Suprapubic skin (tissue), 4 donors: Measurements from ENCODE around the gene PHF21A. TPM values are rescaled to one million over a fixed set of nuclear protein-coding genes. Genes with fewer than 3 reads are reported as not detected.
"Not testable (repeated sequence)": the region's sequence is repeated elsewhere in the genome, so short reads cannot be mapped to it uniquely, and the experiment has no call there.

Experiments
- DNase-seq, 2 donors: peaks; one replicate each; pipeline ENCODE4 v3.0.0-alpha.2; 2019; ENCODE audit warnings: low spot score in 2 of 2
- H3K27ac ChIP-seq: fragments of 200-600 bp; sonication (generic); one replicate; pipeline ENCODE4 v1.5.1; 2019
- H3K27me3 ChIP-seq: fragments of 200-600 bp; sonication (generic); one replicate; pipeline ENCODE4 v1.5.1; 2019
- H3K36me3 ChIP-seq: fragments of 200-600 bp; sonication (generic); one replicate; pipeline ENCODE4 v1.5.1; 2019
- H3K4me1 ChIP-seq: fragments of 200-600 bp; sonication (generic); one replicate; pipeline ENCODE4 v1.5.1; 2019
- H3K4me3 ChIP-seq: fragments of 200-600 bp; sonication (generic); one replicate; pipeline ENCODE4 v1.5.1; 2019; ENCODE audit warnings: mild to moderate bottlenecking
- H3K9me3 ChIP-seq: fragments of 200-600 bp; sonication (generic); one replicate; pipeline ENCODE4 v1.5.1; 2019
- EP300 ChIP-seq: sonication (generic); formaldehyde crosslinking; IDR thresholded peaks from one replicate; pipeline ENCODE4 v1.6.1; 2017; ENCODE audit warnings: antibody characterized with exemption
- POLR2A ChIP-seq, 2 donors: fragments of 450-650 bp; IDR thresholded peaks; one replicate each; pipeline ENCODE4 v1.6.1; 2017; ENCODE audit warnings: antibody characterized with exemption in 2 of 2, mild to moderate bottlenecking in 2 of 2, moderate library complexity in 2 of 2
- POLR2AphosphoS5 ChIP-seq, 3 donors: sonication (generic); formaldehyde crosslinking; IDR thresholded peaks; one replicate each; pipeline ENCODE4 v1.6.1; 2017; ENCODE audit warnings: antibody characterized with exemption in 3 of 3
- WGBS: methylation state at CpG from one replicate; pipeline ENCODE4 v1.1.5; 2018; 5-methylcytosine and 5-hydroxymethylcytosine counted together
- total RNA-seq, 4 donors: library from RNA; depleted of rRNA; stranded (reverse); fragments of >200 nt; gene quantifications; one replicate each; pipeline ENCODE4 v1.1.0, GENCODE V29; 2016
- TF ChIP-seq, protein P1 (sequence below), 2 donors: fragments of 200-600 bp in 1 of 2; fragments of 450-650 bp in 1 of 2; sonication (generic) in 1 of 2; IDR thresholded peaks; one replicate each; pipeline ENCODE4 v1.5.1; 2016 to 2019; ENCODE audit warnings: antibody characterized with exemption in 2 of 2, mild to moderate bottlenecking in 1 of 2, moderate library complexity in 1 of 2

Gene PHF21A
- total RNA-seq, 4 donors from 2014 or later = 15.1 to 89.2 (median 26.6) TPM

DNA sequence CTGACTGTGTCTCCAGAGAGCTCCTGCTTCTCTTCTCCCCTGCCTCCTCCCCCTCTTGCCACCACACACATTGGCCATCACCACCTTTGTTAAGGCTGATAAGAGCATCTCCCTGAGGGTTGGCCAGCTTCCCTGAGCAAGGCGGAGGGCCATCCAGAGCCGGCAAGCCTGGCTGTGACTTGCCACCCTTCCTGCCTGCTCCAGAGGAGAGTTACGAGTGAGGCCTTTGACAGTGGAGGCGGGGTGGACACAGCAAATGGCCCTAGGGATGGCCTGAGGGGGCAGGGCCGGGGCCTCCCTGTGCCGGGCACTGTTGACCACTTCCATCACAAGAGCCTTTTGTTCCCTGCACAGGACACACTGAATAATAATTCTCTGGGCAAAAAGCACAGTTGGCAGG is 219.6 kb downstream of the PHF21A start:
- WGBS = 73% methylated on average over 2 of the region's 6 CpGs
- H3K4me1 ChIP-seq = peaks cover 23% of the 10 kb centered on the region
- peaks cover 2% of the 10 kb centered on the region for H3K27me3 ChIP-seq
- H3K27ac ChIP-seq = no peak overlapping the region
- DNase-seq = no peak
- TF ChIP-seq POLR2A (IDR thresholded peaks at IDR 0.05) = no peak
- no peak for TF ChIP-seq EP300
- TF ChIP-seq, protein P1, sequence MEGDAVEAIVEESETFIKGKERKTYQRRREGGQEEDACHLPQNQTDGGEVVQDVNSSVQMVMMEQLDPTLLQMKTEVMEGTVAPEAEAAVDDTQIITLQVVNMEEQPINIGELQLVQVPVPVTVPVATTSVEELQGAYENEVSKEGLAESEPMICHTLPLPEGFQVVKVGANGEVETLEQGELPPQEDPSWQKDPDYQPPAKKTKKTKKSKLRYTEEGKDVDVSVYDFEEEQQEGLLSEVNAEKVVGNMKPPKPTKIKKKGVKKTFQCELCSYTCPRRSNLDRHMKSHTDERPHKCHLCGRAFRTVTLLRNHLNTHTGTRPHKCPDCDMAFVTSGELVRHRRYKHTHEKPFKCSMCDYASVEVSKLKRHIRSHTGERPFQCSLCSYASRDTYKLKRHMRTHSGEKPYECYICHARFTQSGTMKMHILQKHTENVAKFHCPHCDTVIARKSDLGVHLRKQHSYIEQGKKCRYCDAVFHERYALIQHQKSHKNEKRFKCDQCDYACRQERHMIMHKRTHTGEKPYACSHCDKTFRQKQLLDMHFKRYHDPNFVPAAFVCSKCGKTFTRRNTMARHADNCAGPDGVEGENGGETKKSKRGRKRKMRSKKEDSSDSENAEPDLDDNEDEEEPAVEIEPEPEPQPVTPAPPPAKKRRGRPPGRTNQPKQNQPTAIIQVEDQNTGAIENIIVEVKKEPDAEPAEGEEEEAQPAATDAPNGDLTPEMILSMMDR (IDR thresholded peaks at IDR 0.05) = no peak
- no peak for TF ChIP-seq POLR2AphosphoS5 (IDR thresholded peaks at IDR 0.05)
- H3K4me3 ChIP-seq = no peak overlapping the region
- peaks cover 8% of the 10 kb centered on the region for H3K36me3 ChIP-seq
- H3K9me3 ChIP-seq = no peaks in the 10 kb centered on the region

DNA sequence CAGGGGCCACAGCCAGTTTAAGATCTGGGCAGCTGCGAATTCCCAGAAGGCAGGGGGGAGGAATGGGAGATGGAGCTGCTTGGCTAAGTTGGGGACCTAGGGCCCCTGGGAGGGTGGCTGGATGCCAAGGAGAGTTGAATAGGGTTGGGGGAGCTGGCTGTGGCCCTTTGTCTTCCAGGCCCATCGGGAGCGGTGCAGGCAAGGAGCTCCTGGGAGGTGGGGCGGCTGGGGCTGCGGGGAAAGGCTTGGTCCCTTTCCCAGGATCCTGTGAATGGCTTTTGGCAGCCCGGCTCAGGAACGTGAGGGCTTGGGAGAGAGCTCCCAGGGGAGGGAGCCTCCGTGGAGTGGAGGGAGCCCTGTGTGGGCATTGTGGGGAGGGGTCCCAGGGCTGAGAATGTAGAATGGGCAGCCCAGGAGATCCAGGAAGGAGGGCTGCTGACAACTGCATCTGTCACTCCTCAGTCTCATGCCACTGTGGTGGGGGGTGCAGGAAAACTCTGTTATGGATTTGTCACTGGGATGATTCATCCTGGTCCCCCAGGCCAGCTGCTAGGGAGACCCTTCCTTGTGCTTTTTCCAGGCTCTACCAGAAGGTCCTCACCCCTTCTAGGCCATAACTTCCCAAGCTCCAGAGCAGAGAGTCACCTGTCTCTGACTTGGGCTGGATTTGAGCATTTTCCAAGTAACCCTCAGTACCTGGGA is 220.2 kb downstream of the PHF21A start:
- peaks cover 8% of the 10 kb centered on the region for H3K36me3 ChIP-seq
- H3K27ac ChIP-seq = no peak overlapping the region
- TF ChIP-seq POLR2A (IDR thresholded peaks at IDR 0.05) (no peak), EP300 (no peak), POLR2AphosphoS5 (IDR thresholded peaks at IDR 0.05) (no peak)
- TF ChIP-seq, protein P1 (IDR thresholded peaks at IDR 0.05) = no peak
- H3K4me3 ChIP-seq = peak overlapping the region; percentile 56
- peaks cover 3% of the 10 kb centered on the region for H3K27me3 ChIP-seq
- H3K9me3 ChIP-seq = no peaks in the 10 kb centered on the region
- DNase-seq = no peak
- peaks cover 20% of the 10 kb centered on the region for H3K4me1 ChIP-seq
- WGBS = 22% methylated on average over 7 of the region's 8 CpGs

DNA sequence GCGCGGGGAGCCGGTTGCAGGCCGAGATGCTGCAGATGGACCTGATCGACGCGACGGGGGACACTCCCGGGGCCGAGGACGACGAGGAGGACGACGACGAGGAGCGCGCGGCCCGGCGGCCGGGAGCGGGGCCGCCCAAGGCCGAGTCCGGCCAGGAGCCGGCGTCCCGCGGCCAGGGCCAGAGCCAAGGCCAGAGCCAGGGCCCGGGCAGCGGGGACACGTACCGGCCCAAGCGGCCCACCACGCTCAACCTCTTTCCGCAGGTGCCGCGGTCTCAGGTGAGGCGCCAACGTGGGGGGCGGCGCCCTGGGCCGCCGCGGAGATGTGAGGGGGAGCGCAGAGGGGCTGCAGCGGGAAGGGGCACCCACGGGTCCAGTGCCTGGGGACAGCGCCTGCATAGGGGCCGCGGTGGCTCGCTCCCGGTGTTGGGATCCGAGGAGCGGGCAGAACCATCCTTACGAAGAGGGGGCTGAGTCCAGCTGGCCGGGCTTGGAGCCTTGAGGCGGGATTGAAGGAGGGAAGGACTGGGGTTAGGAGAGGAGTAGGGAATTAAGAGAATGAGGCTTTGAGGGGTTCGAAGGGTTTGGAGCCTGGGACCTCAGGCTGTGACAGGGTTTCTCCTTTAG is 221.0 kb downstream of the PHF21A start:
- H3K27ac ChIP-seq = peak overlapping the region; percentile 47
- WGBS = 3% methylated on average over 10 of the region's 59 CpGs
- not testable (repeated sequence) for DNase-seq, H3K36me3 ChIP-seq, H3K9me3 ChIP-seq, H3K27me3 ChIP-seq
- peaks cover 20% of the 10 kb centered on the region for H3K4me1 ChIP-seq
- H3K4me3 ChIP-seq = peak overlapping the region; percentile 56

DNA sequence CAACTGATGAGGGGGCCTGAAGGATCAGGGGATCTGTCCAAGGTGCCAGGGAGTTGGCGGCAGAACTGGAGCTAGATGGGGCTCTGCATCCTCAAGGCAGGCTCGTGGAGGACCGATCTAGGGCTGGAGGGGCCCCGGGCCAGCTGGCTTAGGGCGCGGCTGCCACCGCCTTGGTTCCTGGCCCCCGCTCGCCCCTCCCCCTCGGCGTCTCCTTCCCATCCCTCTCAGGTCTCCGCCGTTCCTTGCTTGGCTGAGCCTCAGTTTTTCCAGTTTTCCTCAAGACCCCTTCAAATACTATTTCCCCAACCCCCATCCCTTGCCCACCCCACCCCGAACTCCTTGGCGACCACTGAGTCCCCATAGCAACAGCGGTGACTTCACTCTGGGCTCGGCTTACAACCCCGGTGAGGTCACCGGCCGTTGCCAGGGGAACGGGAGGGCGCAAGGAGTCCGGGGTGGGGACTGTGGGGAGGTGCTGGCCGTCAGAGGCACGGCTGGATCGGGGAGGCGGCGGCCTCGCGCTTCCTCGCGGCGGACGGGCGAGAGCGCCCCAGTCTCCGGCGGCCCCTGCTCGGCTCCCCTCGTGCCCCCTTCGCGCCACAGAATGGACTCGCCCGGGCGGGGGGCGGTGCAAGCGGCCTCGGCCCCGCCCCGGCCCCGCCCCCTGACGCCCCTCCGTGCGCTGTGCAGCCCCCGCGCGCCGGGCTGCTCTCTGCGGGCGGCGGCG is 221.6 kb downstream of the PHF21A start:
- no peaks in the 10 kb centered on the region for H3K9me3 ChIP-seq
- H3K36me3 ChIP-seq = peaks cover 8% of the 10 kb centered on the region
- peak overlapping the region; percentile 56 for H3K4me3 ChIP-seq
- H3K27me3 ChIP-seq = peaks cover 3% of the 10 kb centered on the region
- peak; percentile 91 to 92 for DNase-seq
- WGBS = 3% methylated on average over 13 of the region's 62 CpGs
- peaks cover 20% of the 10 kb centered on the region for H3K4me1 ChIP-seq
- peak overlapping the region; percentile 47 for H3K27ac ChIP-seq
- TF ChIP-seq, protein P1 (IDR thresholded peaks at IDR 0.05) = no peak
- TF ChIP-seq POLR2AphosphoS5 (IDR thresholded peaks at IDR 0.05) (no peak), EP300 (no peak), POLR2A (IDR thresholded peaks at IDR 0.05) (no peak)

DNA sequence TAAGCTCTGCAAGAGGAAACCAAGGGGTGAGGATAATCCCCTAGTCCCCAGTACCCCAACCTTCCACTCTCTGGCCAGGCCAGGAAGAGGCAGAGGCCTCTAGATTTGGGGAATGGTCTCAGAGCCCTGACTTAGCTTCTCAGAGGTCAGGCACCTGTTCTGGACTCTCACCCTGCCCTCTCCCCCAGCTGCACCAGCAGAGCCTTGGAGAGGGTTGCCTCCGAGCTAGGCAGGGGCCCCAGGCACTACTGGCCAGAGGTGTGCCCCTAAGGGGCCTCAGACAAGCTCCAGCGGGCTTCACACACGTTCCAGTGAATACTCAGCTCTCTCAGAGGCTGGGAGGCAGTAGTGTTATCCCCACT is 222.2 kb downstream of the PHF21A start:
- H3K9me3 ChIP-seq = no peaks in the 10 kb centered on the region
- no peak for TF ChIP-seq EP300
- no peak for TF ChIP-seq POLR2AphosphoS5 (IDR thresholded peaks at IDR 0.05)
- TF ChIP-seq, protein P1 (IDR thresholded peaks at IDR 0.05) = no peak
- no peak for TF ChIP-seq POLR2A (IDR thresholded peaks at IDR 0.05)
- no peak overlapping the region for H3K27ac ChIP-seq
- peaks cover 8% of the 10 kb centered on the region for H3K36me3 ChIP-seq
- peak overlapping the region; percentile 56 for H3K4me3 ChIP-seq
- no peak for DNase-seq
- peaks cover 20% of the 10 kb centered on the region for H3K4me1 ChIP-seq
- H3K27me3 ChIP-seq = peaks cover 3% of the 10 kb centered on the region
- 13% methylated on average over 3 of the region's 3 CpGs for WGBS
